ENCODE measurements around the gene HS6ST3.

DNA sequence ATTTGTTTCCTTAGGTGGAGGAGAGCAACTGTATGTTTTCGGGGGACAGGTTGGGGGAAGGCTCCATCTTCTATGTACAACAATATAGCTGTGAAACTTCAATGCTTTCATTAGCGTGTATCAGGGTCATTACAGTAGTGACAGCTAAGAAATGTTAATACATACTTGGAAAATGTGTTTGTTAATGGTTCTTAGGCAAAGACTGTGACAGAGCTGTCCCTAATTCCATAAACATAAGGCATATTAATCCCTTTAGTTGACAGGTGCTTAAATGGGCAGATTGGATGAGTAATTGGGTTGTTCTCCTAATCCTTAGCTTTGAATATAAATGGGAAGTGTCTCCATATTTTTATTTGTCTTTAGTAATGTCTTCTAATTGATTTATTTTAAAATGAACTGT is 313.7 kb downstream of the HS6ST3 start:
- TF ChIP-seq, protein P1, sequence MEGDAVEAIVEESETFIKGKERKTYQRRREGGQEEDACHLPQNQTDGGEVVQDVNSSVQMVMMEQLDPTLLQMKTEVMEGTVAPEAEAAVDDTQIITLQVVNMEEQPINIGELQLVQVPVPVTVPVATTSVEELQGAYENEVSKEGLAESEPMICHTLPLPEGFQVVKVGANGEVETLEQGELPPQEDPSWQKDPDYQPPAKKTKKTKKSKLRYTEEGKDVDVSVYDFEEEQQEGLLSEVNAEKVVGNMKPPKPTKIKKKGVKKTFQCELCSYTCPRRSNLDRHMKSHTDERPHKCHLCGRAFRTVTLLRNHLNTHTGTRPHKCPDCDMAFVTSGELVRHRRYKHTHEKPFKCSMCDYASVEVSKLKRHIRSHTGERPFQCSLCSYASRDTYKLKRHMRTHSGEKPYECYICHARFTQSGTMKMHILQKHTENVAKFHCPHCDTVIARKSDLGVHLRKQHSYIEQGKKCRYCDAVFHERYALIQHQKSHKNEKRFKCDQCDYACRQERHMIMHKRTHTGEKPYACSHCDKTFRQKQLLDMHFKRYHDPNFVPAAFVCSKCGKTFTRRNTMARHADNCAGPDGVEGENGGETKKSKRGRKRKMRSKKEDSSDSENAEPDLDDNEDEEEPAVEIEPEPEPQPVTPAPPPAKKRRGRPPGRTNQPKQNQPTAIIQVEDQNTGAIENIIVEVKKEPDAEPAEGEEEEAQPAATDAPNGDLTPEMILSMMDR (IDR thresholded peaks at IDR 0.05), result no peak
- TF ChIP-seq EP300 (IDR thresholded peaks at IDR 0.05), result no peak

All from upper lobe of left lung (tissue), 4 donors.